OCI-LY7 (cell line): ENCODE results near the gene CLPTM1.
"Not testable (repeated sequence)": the region's sequence is repeated elsewhere in the genome, so short reads cannot be mapped to it uniquely, and the experiment has no call there.

Experiments
- CTCF ChIP-seq: fragments of 200-600 bp; sonication (generic); conservative IDR thresholded peaks from 2 replicates; pipeline ENCODE4 v1.5.1; 2014; ENCODE audit warnings: mild to moderate bottlenecking, antibody characterized with exemption, low read length, moderate library complexity, mixed read lengths
- EZH2phosphoT487 ChIP-seq: fragments of 200-600 bp; sonication (generic); IDR thresholded peaks from 2 replicates; pipeline ENCODE4 v1.6.1; 2018; ENCODE audit warnings: low read depth, borderline replicate concordance, mild to moderate bottlenecking, mixed run types, antibody characterized with exemption, low read length, moderate library complexity, mixed read lengths

GRCh38 chr19:44926245-44927077 is 28.7 kb upstream of the CLPTM1 start:
- TF ChIP-seq CTCF, EZH2phosphoT487: not testable (repeated sequence)
